Vagina (tissue), 2 donors: ENCODE results near the gene SNRK.

ENCODE experiments used
- POLR2A ChIP-seq, 2 donors: fragments of 450-650 bp; IDR thresholded peaks; one replicate each; pipeline ENCODE4 v1.6.1; 2017; ENCODE audit warnings: antibody characterized with exemption in 2 of 2, mild to moderate bottlenecking in 2 of 2, moderate library complexity in 2 of 2
- TF ChIP-seq, protein P1 (sequence below), 3 experiments: fragments of 450-650 bp in 2 of 3; fragments of 200-600 bp in 1 of 3; sonication (generic) in 1 of 3; IDR thresholded peaks; one replicate each; pipeline ENCODE4 v1.5.1; 2017 to 2019; ENCODE audit warnings: antibody characterized with exemption in 3 of 3, mild to moderate bottlenecking in 2 of 3, moderate library complexity in 2 of 3

DNA sequence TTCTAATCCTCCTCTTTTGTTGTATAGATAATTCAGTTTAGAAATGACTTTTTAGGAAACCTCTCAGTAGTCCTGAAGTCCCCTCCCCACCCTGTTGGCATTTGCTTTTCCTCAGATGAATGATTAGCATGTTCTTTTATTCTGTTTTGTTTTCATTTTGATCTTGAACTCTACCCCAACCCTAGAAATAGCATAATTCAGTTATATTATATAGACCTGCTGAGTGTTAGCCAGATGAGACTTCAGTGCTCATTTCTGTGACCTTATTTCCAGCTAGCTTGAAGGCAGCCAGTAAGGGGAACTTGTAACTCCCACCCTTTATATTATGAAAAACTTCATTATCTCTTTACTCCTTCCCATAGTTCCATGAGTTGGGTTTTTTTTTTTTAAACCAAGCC is 41.2 kb downstream of the SNRK start:
- no peak for TF ChIP-seq POLR2A (IDR thresholded peaks at IDR 0.05)
- TF ChIP-seq, protein P1, sequence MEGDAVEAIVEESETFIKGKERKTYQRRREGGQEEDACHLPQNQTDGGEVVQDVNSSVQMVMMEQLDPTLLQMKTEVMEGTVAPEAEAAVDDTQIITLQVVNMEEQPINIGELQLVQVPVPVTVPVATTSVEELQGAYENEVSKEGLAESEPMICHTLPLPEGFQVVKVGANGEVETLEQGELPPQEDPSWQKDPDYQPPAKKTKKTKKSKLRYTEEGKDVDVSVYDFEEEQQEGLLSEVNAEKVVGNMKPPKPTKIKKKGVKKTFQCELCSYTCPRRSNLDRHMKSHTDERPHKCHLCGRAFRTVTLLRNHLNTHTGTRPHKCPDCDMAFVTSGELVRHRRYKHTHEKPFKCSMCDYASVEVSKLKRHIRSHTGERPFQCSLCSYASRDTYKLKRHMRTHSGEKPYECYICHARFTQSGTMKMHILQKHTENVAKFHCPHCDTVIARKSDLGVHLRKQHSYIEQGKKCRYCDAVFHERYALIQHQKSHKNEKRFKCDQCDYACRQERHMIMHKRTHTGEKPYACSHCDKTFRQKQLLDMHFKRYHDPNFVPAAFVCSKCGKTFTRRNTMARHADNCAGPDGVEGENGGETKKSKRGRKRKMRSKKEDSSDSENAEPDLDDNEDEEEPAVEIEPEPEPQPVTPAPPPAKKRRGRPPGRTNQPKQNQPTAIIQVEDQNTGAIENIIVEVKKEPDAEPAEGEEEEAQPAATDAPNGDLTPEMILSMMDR (IDR thresholded peaks at IDR 0.05) = no peak
